ENCODE measurements around the gene ZBTB40. TPM values are rescaled to one million over a fixed set of nuclear protein-coding genes. Genes with fewer than 3 reads are reported as not detected.

ZBTB40 gene
- total and polyA plus RNA-seq, 2 of the 13 experiments (the other 11 are each of a cell fraction or from before 2014, with no cell fraction given) = 8.8 to 16.5 TPM

DNA sequence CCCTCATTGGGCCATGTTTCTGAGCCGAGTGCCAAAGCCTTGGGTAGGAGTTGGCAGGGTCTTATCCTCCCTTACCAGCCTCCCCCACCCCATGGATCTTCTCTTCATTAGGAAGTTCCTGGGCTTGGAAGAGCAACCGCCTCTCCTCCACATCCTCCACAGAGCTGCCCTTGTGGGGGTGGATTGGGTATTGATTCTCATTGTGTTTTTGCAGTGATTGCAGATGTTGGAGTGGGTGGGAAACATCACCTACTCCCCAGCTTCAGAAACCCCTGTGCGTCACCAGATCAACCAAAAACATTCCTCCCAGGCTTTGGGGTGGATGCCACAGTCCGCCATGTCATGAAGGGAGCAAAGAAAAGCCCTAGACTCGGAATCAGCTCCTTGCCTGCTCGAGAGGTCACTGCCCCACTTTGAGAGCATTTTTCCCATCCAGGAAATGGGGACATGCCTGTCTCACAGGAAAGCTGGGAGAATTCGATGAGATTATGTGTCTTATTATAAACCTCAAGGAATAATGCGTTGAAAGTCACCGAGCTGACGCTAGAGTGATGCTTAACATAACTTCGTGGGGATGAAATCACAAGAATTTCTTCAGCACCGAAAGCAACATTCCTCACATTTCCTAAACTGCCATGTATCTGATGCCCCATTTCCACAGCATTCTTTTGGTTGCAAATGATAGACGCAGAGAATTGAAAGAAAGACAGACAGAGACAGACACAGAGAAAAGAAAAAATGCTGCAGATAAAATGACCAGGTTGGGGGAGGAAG is 44.7 kb upstream of the ZBTB40 start:
- FAIRE-seq = no peak
- TF ChIP-seq CHD4 (IDR thresholded peaks at IDR 0.05; ENCODE audit: borderline replicate concordance, low read length) (no peak), BHLHE40 (IDR thresholded peaks at IDR 0.05; ENCODE audit: low read length) (no peak), PAF1 (CRISPR knock-in tag; IDR thresholded peaks at IDR 0.05) (no peak), ZNF12 (CRISPR knock-in tag; IDR thresholded peaks at IDR 0.05) (no peak), SNRNP70 (IDR thresholded peaks at IDR 0.05; ENCODE audit: low read depth, low read length) (no peak), ATF1 (CRISPR knock-in tag; IDR thresholded peaks at IDR 0.05) (no peak), SP5 (CRISPR knock-in tag; IDR thresholded peaks at IDR 0.05; ENCODE audit: borderline replicate concordance, low read depth) (no peak), MTF2 (CRISPR knock-in tag; IDR thresholded peaks at IDR 0.05; ENCODE audit: borderline replicate concordance) (no peak), PITX1 (CRISPR knock-in tag; IDR thresholded peaks at IDR 0.05) (no peak), ISX (CRISPR knock-in tag; conservative IDR thresholded peaks at IDR 0.05) (no peak), ZFP36L2 (CRISPR knock-in tag; IDR thresholded peaks at IDR 0.05) (no peak), ZUFSP (CRISPR knock-in tag; IDR thresholded peaks at IDR 0.05; ENCODE audit: borderline replicate concordance) (no peak), SOX6 (IDR thresholded peaks at IDR 0.05) (no peak), SOX6 (CRISPR knock-in tag; IDR thresholded peaks at IDR 0.05) (no peak), SRY (CRISPR knock-in tag; IDR thresholded peaks at IDR 0.05) (no peak), RARG (CRISPR knock-in tag; IDR thresholded peaks at IDR 0.05; ENCODE audit: low read depth) (no peak), ZBTB3 (CRISPR knock-in tag; IDR thresholded peaks at IDR 0.05; ENCODE audit: borderline replicate concordance, low read depth) (no peak), CBX2 (IDR thresholded peaks at IDR 0.05; ENCODE audit: low read depth, low read length) (no peak), CBX2 (CRISPR knock-in tag; IDR thresholded peaks at IDR 0.05; ENCODE audit: low read depth) (no peak), TP53 (CRISPR knock-in tag; conservative IDR thresholded peaks at IDR 0.05) (no peak)
- TF ChIP-seq, protein P1, sequence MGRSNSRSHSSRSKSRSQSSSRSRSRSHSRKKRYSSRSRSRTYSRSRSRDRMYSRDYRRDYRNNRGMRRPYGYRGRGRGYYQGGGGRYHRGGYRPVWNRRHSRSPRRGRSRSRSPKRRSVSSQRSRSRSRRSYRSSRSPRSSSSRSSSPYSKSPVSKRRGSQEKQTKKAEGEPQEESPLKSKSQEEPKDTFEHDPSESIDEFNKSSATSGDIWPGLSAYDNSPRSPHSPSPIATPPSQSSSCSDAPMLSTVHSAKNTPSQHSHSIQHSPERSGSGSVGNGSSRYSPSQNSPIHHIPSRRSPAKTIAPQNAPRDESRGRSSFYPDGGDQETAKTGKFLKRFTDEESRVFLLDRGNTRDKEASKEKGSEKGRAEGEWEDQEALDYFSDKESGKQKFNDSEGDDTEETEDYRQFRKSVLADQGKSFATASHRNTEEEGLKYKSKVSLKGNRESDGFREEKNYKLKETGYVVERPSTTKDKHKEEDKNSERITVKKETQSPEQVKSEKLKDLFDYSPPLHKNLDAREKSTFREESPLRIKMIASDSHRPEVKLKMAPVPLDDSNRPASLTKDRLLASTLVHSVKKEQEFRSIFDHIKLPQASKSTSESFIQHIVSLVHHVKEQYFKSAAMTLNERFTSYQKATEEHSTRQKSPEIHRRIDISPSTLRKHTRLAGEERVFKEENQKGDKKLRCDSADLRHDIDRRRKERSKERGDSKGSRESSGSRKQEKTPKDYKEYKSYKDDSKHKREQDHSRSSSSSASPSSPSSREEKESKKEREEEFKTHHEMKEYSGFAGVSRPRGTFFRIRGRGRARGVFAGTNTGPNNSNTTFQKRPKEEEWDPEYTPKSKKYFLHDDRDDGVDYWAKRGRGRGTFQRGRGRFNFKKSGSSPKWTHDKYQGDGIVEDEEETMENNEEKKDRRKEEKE (IDR thresholded peaks at IDR 0.05) = no peak

More for the DNA sequence above, 44.7 kb upstream of the ZBTB40 start:
- Histone ChIP-seq H3K79me2 (ENCODE audit: insufficient read depth, low read length) (no peaks in the 10 kb centered on the region), H3K4me3 (replicated peaks in 1 of 3; ENCODE audit: insufficient read depth in 1 of 3, low read depth in 2 of 3, low read length in 3 of 3) (no peak overlapping the region), H3K27ac (ENCODE audit: extremely low read length, insufficient read depth, low read length) (no peak overlapping the region), H3K9ac (ENCODE audit: insufficient read depth, low read depth, low read length) (no peak overlapping the region), H2AFZ (ENCODE audit: low read length) (no peak overlapping the region), H3K9me3 (ENCODE audit: low read length) (no peaks in the 10 kb centered on the region), H3K36me3 (replicated peaks in 1 of 2; ENCODE audit: control insufficient read depth in 1 of 2, insufficient read depth in 2 of 2, low read length in 2 of 2) (no peaks in the 10 kb centered on the region), H3K4me1 (ENCODE audit: insufficient read depth, low read length) (peaks cover 2% of the 10 kb centered on the region), H3K27me3 (ENCODE audit: control insufficient read depth in 1 of 2, insufficient read depth in 2 of 2, low read length in 2 of 2) (peaks cover 5 to 51% of the 10 kb centered on the region in 2 experiments; a peak in 4 of 5 replicates), H3K4me2 (ENCODE audit: low read depth, low read length) (no peak overlapping the region), H4K20me1 (ENCODE audit: insufficient read depth, low read length) (0 out of 2 replicates have a peak, but pooled peaks cover 3% of the 10 kb centered on the region)
- POLR2A ChIA-PET = no interaction called here
- DNase-seq (ENCODE audit: low spot score) = no peak
- in situ Hi-C loops (cut with HindIII; ENCODE audit: extremely low pct_ligation_motif_present, low pct_unique_long_range_greater_than_20kb) (no loop called here), intact Hi-C loops (cut with micrococcal nuclease; ENCODE audit: unreplicated experiment) (no loop called here)
- no TSS peak for BruUV-seq (replicated peaks)
- 22% methylated on average over 13 of the region's 13 CpGs for WGBS (ENCODE audit: low lambda C conversion rate)
- CTCF ChIA-PET (ENCODE audit: low intra/inter-chr PET ratio, low total read pairs) = no interaction called here
- no peak for ATAC-seq

All from HepG2 (cell line).